ENCODE measurements around the gene ART3. TPM values are rescaled to one million over a fixed set of nuclear protein-coding genes. Genes with fewer than 3 reads are reported as not detected.

The ART3 gene
- not detected for total RNA-seq (2013)
- polyA plus RNA-seq (not detected), polyA minus RNA-seq (not detected in 2 replicates), total RNA-seq (0 to 2.4 (median 0.06) reads per million in 11 experiments)

- DNase-seq = no peak
- intact Hi-C loops (cut with micrococcal nuclease) = no loop called here
- H3K9me3 ChIP-seq (replicated peaks in 1 of 2; ENCODE audit: control insufficient read depth in 1 of 2, insufficient read depth in 1 of 2, low read length in 2 of 2) = no peaks in the 10 kb centered on the region
- peaks cover 8% of the 10 kb centered on the region for H3K4me1 Mint-ChIP-seq
- no peaks in the 10 kb centered on the region for H3K36me3 ChIP-seq (replicated peaks in 1 of 2; ENCODE audit: control insufficient read depth in 1 of 2, insufficient read depth in 2 of 2, low read length in 2 of 2)
- no peaks in the 10 kb centered on the region for H4K20me1 ChIP-seq (ENCODE audit: insufficient read depth, low read length)
- H3K27ac ChIP-seq (ENCODE audit: low read depth in 1 of 2, low read length in 2 of 2) = no peak within 1 kb of the TSS
- H3K36me3 Mint-ChIP-seq = no peaks in the 10 kb centered on the region
- H2AFZ ChIP-seq (ENCODE audit: insufficient read depth, low read depth, low read length, poor library complexity, severe bottlenecking) = no peak within 1 kb of the TSS
- no peaks in the 10 kb centered on the region for H3K79me2 ChIP-seq (ENCODE audit: insufficient read depth, low read length)
- peaks cover 0 to 6% (median 4%) of the 10 kb centered on the region in 3 donors for H3K27me3 Mint-ChIP-seq (ENCODE audit: low read depth in 3 of 3)
- peaks cover 0 to 2% (median 0%) of the 10 kb centered on the region in 7 donors for H3K9me3 Mint-ChIP-seq
- H3K4me2 ChIP-seq (replicated peaks; ENCODE audit: extremely low read depth, low read length, poor library complexity, severe bottlenecking) = no peak within 1 kb of the TSS
- H3K27me3 ChIP-seq (ENCODE audit: control insufficient read depth in 2 of 2, insufficient read depth in 2 of 2, low read length in 2 of 2) = no peaks in the 10 kb centered on the region
- H3K9ac ChIP-seq (ENCODE audit: insufficient read depth, low read length, poor library complexity, severe bottlenecking) = no peak within 1 kb of the TSS
- peaks cover 0 to 3% of the 10 kb centered on the region in 2 donors for H3K4me1 ChIP-seq (ENCODE audit: control insufficient read depth in 1 of 2, insufficient read depth in 2 of 2, low read length in 2 of 2)
- H3K27ac Mint-ChIP-seq = no peak within 1 kb of the TSS
- no peak within 1 kb of the TSS for H3K4me3 Mint-ChIP-seq
- no peak within 1 kb of the TSS for H3K4me3 ChIP-seq (replicated peaks in 1 of 3; ENCODE audit: low read depth in 2 of 3, low read length in 3 of 3)
- no peak for TF ChIP-seq CTCF (IDR thresholded peaks at IDR 0.05)
- no CpG with 5 or more reads among the region's 1 CpG for WGBS (ENCODE audit: insufficient coverage)
Measured at GRCh38 chr4:76074468-76074867, at the start of gene ART3. Gene ART3 (plus strand): TSS chr4:76074709. CDS start chr4:76075890, 1,181 bp downstream.

GRCh38 chr4:76028350-76028765, 46.2 kb upstream of the ART3 start:
- 0% methylated on average over 3 of the region's 6 CpGs for WGBS (ENCODE audit: insufficient coverage)

More at GRCh38 chr4:76028350-76028765, 46.2 kb upstream of the ART3 start:
- H3K27ac ChIP-seq (ENCODE audit: low read depth in 1 of 2, low read length in 2 of 2) = peak overlapping the region; percentile 31 to 68
- no peaks in the 10 kb centered on the region for H3K79me2 ChIP-seq (ENCODE audit: insufficient read depth, low read length)
- TF ChIP-seq CTCF (IDR thresholded peaks at IDR 0.05) = no peak
- Mint-ChIP-seq H3K27me3 (ENCODE audit: low read depth in 3 of 3) (peaks cover 0 to 4% (median 0%) of the 10 kb centered on the region in 3 donors), H3K4me1 (peaks cover 42% of the 10 kb centered on the region), H3K36me3 (peaks cover 0 to 2% of the 10 kb centered on the region in 2 donors), H3K9me3 (no peaks in the 10 kb centered on the region), H3K4me3 (peak overlapping the region; percentile 68 to 87), H3K27ac (peak overlapping the region; percentile 54 to 92 (median 85))
- peak overlapping the region; percentile 30 to 57 (median 53) for H3K4me3 ChIP-seq (replicated peaks in 1 of 3; ENCODE audit: low read depth in 2 of 3, low read length in 3 of 3)
- intact Hi-C loops (cut with micrococcal nuclease) = no loop called here
- no peaks in the 10 kb centered on the region for H3K27me3 ChIP-seq (ENCODE audit: control insufficient read depth in 2 of 2, insufficient read depth in 2 of 2, low read length in 2 of 2)
- H3K9ac ChIP-seq (ENCODE audit: insufficient read depth, low read length, poor library complexity, severe bottlenecking) = peak overlapping the region; percentile 27
- H2AFZ ChIP-seq (ENCODE audit: insufficient read depth, low read depth, low read length, poor library complexity, severe bottlenecking) = peak overlapping the region; percentile 70
- H4K20me1 ChIP-seq (ENCODE audit: insufficient read depth, low read length) = no peaks in the 10 kb centered on the region
- H3K4me1 ChIP-seq (ENCODE audit: control insufficient read depth in 1 of 2, insufficient read depth in 2 of 2, low read length in 2 of 2) = peaks cover 17 to 30% of the 10 kb centered on the region in 2 donors
- peak; percentile 25 to 55 (median 46) for DNase-seq
- H3K4me2 ChIP-seq (replicated peaks; ENCODE audit: extremely low read depth, low read length, poor library complexity, severe bottlenecking) = peak overlapping the region; percentile 73
- no peaks in the 10 kb centered on the region for H3K9me3 ChIP-seq (replicated peaks in 1 of 2; ENCODE audit: control insufficient read depth in 1 of 2, insufficient read depth in 1 of 2, low read length in 2 of 2)
- no peaks in the 10 kb centered on the region for H3K36me3 ChIP-seq (replicated peaks in 1 of 2; ENCODE audit: control insufficient read depth in 1 of 2, insufficient read depth in 2 of 2, low read length in 2 of 2)
